Panc1 (cell line): ENCODE results near the gene FHL1. TPM values are rescaled to one million over a fixed set of nuclear protein-coding genes. Genes with fewer than 3 reads are reported as not detected.
"Not testable (repeated sequence)": the region's sequence is repeated elsewhere in the genome, so short reads cannot be mapped to it uniquely, and the experiment has no call there.

ENCODE experiments used
- ATAC-seq: fragments of 200-7000 bp; cut with Tn5 transposase; 2 replicates; pipeline ENCODE4 v1.9.1; 2020; ENCODE audit warnings: mild to moderate bottlenecking, moderate library complexity
- BruUV-seq: library from RNA; stranded (reverse); fragments of 400-500 nt; replicated peaks from 2 replicates; lab custom pipeline; 2021; lab: Mats Ljungman, UMichigan
- CTCF ChIA-PET: fragments of 300-600 bp; sonication (Branson Sonifier 250); formaldehyde crosslinking; loops from one replicate; lab custom pipeline; 2022; ENCODE audit warnings: antibody characterized with exemption; lab: Charles Lee
- POLR2A ChIA-PET: fragments of 300-600 bp; sonication (Branson Sonifier 250); formaldehyde crosslinking; loops from one replicate; lab custom pipeline; 2022; ENCODE audit warnings: antibody characterized with exemption; lab: Charles Lee
- DNase-seq: peaks from one replicate; pipeline ENCODE4 v3.0.0-alpha.2; 2010; ENCODE audit warnings: low read depth, low spot score
- H3K27ac ChIP-seq: 2 replicates; pipeline ENCODE4 v1.5.1; 2011; ENCODE audit warnings: mild to moderate bottlenecking, low read length, inconsistent platforms
- H3K27me3 ChIP-seq: fragments of 200-500 bp; sonication (Bioruptor generic); 2 replicates; pipeline ENCODE4 v1.6.0; 2014; ENCODE audit warnings: low read length, inconsistent platforms; ENCODE audit not compliant: control insufficient read depth, insufficient read depth
- H3K36me3 ChIP-seq: fragments of 200-500 bp; sonication (Bioruptor generic); 2 replicates; pipeline ENCODE4 v1.5.1; 2014; ENCODE audit warnings: inconsistent platforms, mild to moderate bottlenecking, low read length, moderate library complexity; ENCODE audit not compliant: control insufficient read depth, insufficient read depth
- H3K4me1 ChIP-seq: 2 replicates; pipeline ENCODE4 v1.5.1; 2011; ENCODE audit warnings: inconsistent platforms, mild to moderate bottlenecking, low read length, moderate library complexity; ENCODE audit not compliant: control insufficient read depth, insufficient read depth
- H3K4me3 ChIP-seq, 2 experiments: 2 replicates each; pipeline ENCODE4 v1.5.1; 2011 to 2012; ENCODE audit warnings: low read depth in 2 of 2, low read length in 2 of 2, mild to moderate bottlenecking in 2 of 2, inconsistent platforms in 1 of 2, moderate library complexity in 1 of 2
- H3K9me3 ChIP-seq: fragments of 200-500 bp; sonication (Bioruptor generic); 2 replicates; pipeline ENCODE4 v1.5.1; 2014; ENCODE audit warnings: low read depth, mild to moderate bottlenecking, inconsistent platforms, low read length, moderate library complexity; ENCODE audit not compliant: control insufficient read depth, insufficient read depth
- POLR2AphosphoS5 ChIP-seq: IDR thresholded peaks from 2 replicates; pipeline ENCODE4 v1.6.1; 2012; ENCODE audit warnings: mild to moderate bottlenecking, low read depth, low read length, moderate library complexity
- SIN3A ChIP-seq: IDR thresholded peaks from 2 replicates; pipeline ENCODE4 v1.6.1; 2012; ENCODE audit warnings: low read depth, mild to moderate bottlenecking, low read length, moderate library complexity, borderline replicate concordance; ENCODE audit not compliant: insufficient read depth
- TCF7L2 ChIP-seq: IDR thresholded peaks from 2 replicates; pipeline ENCODE4 v1.6.1; 2011; ENCODE audit warnings: mild to moderate bottlenecking, low read depth, low read length, inconsistent platforms
- in situ Hi-C: cut with HindIII; loops from 2 replicates; pipeline ENCODE4 v1.10.0; 2016; ENCODE audit warnings: low sequenced_read_pairs, low pct_unique_long_range_greater_than_20kb
- intact Hi-C: fragments of 100-400 bp; cut with micrococcal nuclease; formaldehyde crosslinking; loops from one replicate; pipeline ENCODE4 v1.10.0; 2022; ENCODE audit not compliant: unreplicated experiment
- total RNA-seq: library from RNA; stranded (reverse); gene quantifications from one replicate; pipeline ENCODE4 v1.2.1, GENCODE V29; 2021; ENCODE audit not compliant: unreplicated experiment
- TF ChIP-seq, protein P1 (sequence below): fragments of 450-650 bp; IDR thresholded peaks from 2 replicates; pipeline ENCODE4 v1.5.1; 2017; ENCODE audit warnings: mild to moderate bottlenecking
- TF ChIP-seq, protein P2 (sequence below), 2 experiments: IDR thresholded peaks; 2 replicates each; pipeline ENCODE4 v1.6.1; 2011 to 2012; ENCODE audit warnings: low read depth in 2 of 2, control low read depth in 1 of 2, low read length in 1 of 2, mild to moderate bottlenecking in 1 of 2, moderate library complexity in 1 of 2; ENCODE audit not compliant: insufficient read depth in 1 of 2

FHL1 gene
- total RNA-seq, 1 experiment from 2014 or later, result 67.9 TPM

DNA sequence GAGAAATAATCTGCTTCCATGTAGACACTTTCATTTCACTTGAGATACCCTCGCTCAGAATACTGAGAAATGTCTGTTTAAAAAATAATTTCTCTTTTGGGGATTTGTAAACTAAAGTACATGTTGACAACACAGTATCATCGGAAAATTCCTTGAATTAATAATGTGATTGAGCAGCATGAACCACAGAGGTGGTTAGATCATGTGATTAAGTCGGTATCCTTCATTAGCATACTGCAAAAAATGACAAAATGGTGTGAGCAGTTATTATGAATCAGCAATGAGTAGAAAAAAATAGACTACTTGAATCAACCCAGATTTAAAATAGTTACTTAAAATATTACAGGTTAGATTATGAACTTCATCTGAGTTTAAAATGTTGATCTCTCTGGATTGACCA lies 89.7 kb downstream of the FHL1 start:
- DNase-seq (no peak), ATAC-seq (no peak)
- Histone ChIP-seq H3K9me3 (no peaks in the 10 kb centered on the region), H3K36me3 (peaks cover 48% of the 10 kb centered on the region), H3K27me3 (no peaks in the 10 kb centered on the region), H3K27ac (no peak overlapping the region), H3K4me1 (no peaks in the 10 kb centered on the region), H3K4me3 (no peak overlapping the region)
- intact Hi-C loops (loop anchor here (10.0 kb wide), 1 partner anchor 458 kb away; no protein-coding TSS in a partner anchor), in situ Hi-C loops (no loop called here)
- no peak for TF ChIP-seq TCF7L2
- no peak for TF ChIP-seq POLR2AphosphoS5
- no peak for TF ChIP-seq SIN3A
- POLR2A ChIA-PET, result no interaction called here
- CTCF ChIA-PET, result no interaction called here
- BruUV-seq, result no TSS peak

DNA sequence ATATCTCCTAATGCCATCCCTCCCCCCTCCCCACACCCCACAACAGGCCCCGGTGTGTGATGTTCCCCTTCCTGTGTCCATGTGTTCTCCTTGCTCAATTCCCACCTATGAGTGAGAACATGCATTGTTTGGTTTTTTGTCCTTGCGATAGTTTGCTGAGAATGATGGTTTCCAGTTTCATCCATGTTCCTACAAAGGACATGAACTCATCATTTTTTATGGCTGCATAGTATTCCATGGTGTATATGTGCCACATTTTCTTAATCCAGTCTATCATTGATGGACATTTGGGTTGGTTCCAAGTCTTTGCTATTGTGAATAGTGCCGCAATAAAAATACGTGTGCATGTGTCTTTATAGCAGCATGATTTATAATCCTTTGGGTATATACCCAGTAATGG lies 90.5 kb downstream of the FHL1 start:
- H3K9me3 ChIP-seq, ATAC-seq, BruUV-seq, POLR2A ChIA-PET, H3K4me3 ChIP-seq, H3K27ac ChIP-seq, H3K4me1 ChIP-seq, in situ Hi-C loops, H3K27me3 ChIP-seq, CTCF ChIA-PET, DNase-seq: not testable (repeated sequence)
- intact Hi-C loops, result loop anchor here (10.0 kb wide), 1 partner anchor 457 kb away; no protein-coding TSS in a partner anchor
- H3K36me3 ChIP-seq, result peaks cover 45% of the 10 kb centered on the region

DNA sequence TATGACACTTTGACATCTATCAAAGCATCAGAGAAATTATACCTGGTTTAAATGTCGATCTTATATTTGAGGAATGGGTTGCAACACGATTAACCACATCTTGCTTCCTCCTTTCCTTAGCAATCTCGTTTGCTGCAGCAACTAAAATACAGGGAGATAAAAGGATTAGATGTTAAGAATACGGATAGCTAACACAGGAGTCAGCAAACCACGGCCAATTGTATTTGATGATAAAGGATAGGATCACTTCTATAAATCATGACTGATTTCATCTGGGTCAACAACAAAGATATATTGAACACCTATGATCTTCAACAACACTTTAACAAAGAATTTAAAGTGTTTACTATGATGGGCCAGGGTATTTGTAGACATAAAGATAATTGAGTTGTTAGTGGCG lies 98.9 kb downstream of the FHL1 start:
- in situ Hi-C loops, result no loop called here
- POLR2A ChIA-PET, result no interaction called here
- Histone ChIP-seq H3K27me3 (no peaks in the 10 kb centered on the region), H3K9me3 (no peaks in the 10 kb centered on the region), H3K4me1 (peaks cover 8% of the 10 kb centered on the region), H3K27ac (no peak overlapping the region), H3K36me3 (peaks cover 12% of the 10 kb centered on the region; the same call in 1 of the 2 replicates), H3K4me3 (no peak overlapping the region)
- ATAC-seq (no peak), DNase-seq (no peak)
- no TSS peak for BruUV-seq
- intact Hi-C loops, result no loop called here
- TF ChIP-seq SIN3A (no peak), POLR2AphosphoS5 (no peak), TCF7L2 (no peak)
- TF ChIP-seq, protein P1, sequence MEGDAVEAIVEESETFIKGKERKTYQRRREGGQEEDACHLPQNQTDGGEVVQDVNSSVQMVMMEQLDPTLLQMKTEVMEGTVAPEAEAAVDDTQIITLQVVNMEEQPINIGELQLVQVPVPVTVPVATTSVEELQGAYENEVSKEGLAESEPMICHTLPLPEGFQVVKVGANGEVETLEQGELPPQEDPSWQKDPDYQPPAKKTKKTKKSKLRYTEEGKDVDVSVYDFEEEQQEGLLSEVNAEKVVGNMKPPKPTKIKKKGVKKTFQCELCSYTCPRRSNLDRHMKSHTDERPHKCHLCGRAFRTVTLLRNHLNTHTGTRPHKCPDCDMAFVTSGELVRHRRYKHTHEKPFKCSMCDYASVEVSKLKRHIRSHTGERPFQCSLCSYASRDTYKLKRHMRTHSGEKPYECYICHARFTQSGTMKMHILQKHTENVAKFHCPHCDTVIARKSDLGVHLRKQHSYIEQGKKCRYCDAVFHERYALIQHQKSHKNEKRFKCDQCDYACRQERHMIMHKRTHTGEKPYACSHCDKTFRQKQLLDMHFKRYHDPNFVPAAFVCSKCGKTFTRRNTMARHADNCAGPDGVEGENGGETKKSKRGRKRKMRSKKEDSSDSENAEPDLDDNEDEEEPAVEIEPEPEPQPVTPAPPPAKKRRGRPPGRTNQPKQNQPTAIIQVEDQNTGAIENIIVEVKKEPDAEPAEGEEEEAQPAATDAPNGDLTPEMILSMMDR, result no peak
- TF ChIP-seq, protein P2, sequence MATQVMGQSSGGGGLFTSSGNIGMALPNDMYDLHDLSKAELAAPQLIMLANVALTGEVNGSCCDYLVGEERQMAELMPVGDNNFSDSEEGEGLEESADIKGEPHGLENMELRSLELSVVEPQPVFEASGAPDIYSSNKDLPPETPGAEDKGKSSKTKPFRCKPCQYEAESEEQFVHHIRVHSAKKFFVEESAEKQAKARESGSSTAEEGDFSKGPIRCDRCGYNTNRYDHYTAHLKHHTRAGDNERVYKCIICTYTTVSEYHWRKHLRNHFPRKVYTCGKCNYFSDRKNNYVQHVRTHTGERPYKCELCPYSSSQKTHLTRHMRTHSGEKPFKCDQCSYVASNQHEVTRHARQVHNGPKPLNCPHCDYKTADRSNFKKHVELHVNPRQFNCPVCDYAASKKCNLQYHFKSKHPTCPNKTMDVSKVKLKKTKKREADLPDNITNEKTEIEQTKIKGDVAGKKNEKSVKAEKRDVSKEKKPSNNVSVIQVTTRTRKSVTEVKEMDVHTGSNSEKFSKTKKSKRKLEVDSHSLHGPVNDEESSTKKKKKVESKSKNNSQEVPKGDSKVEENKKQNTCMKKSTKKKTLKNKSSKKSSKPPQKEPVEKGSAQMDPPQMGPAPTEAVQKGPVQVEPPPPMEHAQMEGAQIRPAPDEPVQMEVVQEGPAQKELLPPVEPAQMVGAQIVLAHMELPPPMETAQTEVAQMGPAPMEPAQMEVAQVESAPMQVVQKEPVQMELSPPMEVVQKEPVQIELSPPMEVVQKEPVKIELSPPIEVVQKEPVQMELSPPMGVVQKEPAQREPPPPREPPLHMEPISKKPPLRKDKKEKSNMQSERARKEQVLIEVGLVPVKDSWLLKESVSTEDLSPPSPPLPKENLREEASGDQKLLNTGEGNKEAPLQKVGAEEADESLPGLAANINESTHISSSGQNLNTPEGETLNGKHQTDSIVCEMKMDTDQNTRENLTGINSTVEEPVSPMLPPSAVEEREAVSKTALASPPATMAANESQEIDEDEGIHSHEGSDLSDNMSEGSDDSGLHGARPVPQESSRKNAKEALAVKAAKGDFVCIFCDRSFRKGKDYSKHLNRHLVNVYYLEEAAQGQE (IDR thresholded peaks at IDR 0.05; ENCODE audit: insufficient read depth in 1 of 2, low read depth in 2 of 2, low read length in 1 of 2), result no peak
- CTCF ChIA-PET, result no interaction called here
